GM12878 (cell line): ENCODE results near the gene SYT1. TPM values are rescaled to one million over a fixed set of nuclear protein-coding genes. Genes with fewer than 3 reads are reported as not detected.

Experiments used
- ATAC-seq: fragments of 200-7000 bp; cut with Tn5 transposase; 3 replicates; pipeline ENCODE4 v1.9.1; 2020; ENCODE audit warnings: mild to moderate bottlenecking, moderate library complexity
- BruUV-seq: library from RNA; stranded (reverse); fragments of 400-500 nt; replicated peaks from 2 replicates; lab custom pipeline; 2021; lab: Mats Ljungman, UMichigan
- CTCF ChIA-PET: fragments of 300-600 bp; sonication (Branson Sonifier 250); formaldehyde crosslinking; extraction: SDS; loops from one replicate; lab custom pipeline; 2021; ENCODE audit warnings: inconsistent platforms; lab: Yijun Ruan, JAX
- POLR2A ChIA-PET: fragments of 350-600 bp; formaldehyde crosslinking; extraction: SDS; loops from one replicate; lab custom pipeline; 2021; ENCODE audit warnings: inconsistent platforms; lab: Charles Lee
- RAD21 ChIA-PET: fragments of 300-600 bp; sonication (Branson Sonifier 250); formaldehyde crosslinking; loops from one replicate; lab custom pipeline; 2023; ENCODE audit warnings: antibody characterized with exemption; ENCODE audit not compliant: unreplicated experiment; lab: Charles Lee
- SMC1A ChIA-PET: fragments of 300-600 bp; sonication (Branson Sonifier 250); formaldehyde crosslinking; loops from one replicate; lab custom pipeline; 2023; ENCODE audit not compliant: unreplicated experiment, uncharacterized antibody; lab: Charles Lee
- DNase-seq: peaks from one replicate; pipeline ENCODE4 v3.0.0-alpha.2; 2011; ENCODE audit warnings: low read depth, low spot score
- FAIRE-seq: peaks from 3 replicates; lab custom pipeline; 2011; peaks lifted over from hg19 to GRCh38; lab: Jason Lieb, UNC
- H2AFZ ChIP-seq: 2 replicates; pipeline ENCODE4 v1.6.0; 2011; ENCODE audit warnings: low read depth, low read length, control low read depth; ENCODE audit not compliant: control insufficient read depth
- H3K27ac ChIP-seq: 2 replicates; pipeline ENCODE4 v1.5.1; 2011; ENCODE audit warnings: control low read depth; ENCODE audit not compliant: control insufficient read depth, insufficient read depth
- H3K27me3 ChIP-seq, 2 experiments: replicated peaks in 1 of 2; 2 replicates each; pipeline versions ENCODE4 v1.6.0 to v1.6.1; 2011; ENCODE audit warnings: low read length in 1 of 2; ENCODE audit not compliant: control insufficient read depth in 2 of 2, insufficient read depth in 2 of 2
- H3K36me3 ChIP-seq, 2 experiments: 2 replicates each; pipeline ENCODE4 v1.5.1; 2011; ENCODE audit warnings: low read length in 1 of 2; ENCODE audit not compliant: control insufficient read depth in 2 of 2, insufficient read depth in 2 of 2
- H3K4me1 ChIP-seq: 2 replicates; pipeline ENCODE4 v1.6.1; 2011; ENCODE audit warnings: mild to moderate bottlenecking, low read length, moderate library complexity, mixed read lengths; ENCODE audit not compliant: control insufficient read depth, insufficient read depth
- H3K4me2 ChIP-seq: 2 replicates; pipeline ENCODE4 v1.6.0; 2011; ENCODE audit warnings: control low read depth; ENCODE audit not compliant: control insufficient read depth, insufficient read depth
- H3K4me3 ChIP-seq: fragments of 200-600 bp; sonication (generic); 2 replicates; pipeline ENCODE4 v1.5.1; 2016
- H3K79me2 ChIP-seq: 2 replicates; pipeline ENCODE4 v1.6.0; 2011; ENCODE audit warnings: low read length; ENCODE audit not compliant: control insufficient read depth, insufficient read depth
- H3K9ac ChIP-seq: 2 replicates; pipeline ENCODE4 v1.8.0; 2011; ENCODE audit warnings: low read length, control low read depth, mixed read lengths; ENCODE audit not compliant: control insufficient read depth, insufficient read depth
- H3K9me3 ChIP-seq: replicated peaks from 3 replicates; pipeline ENCODE4 v1.5.1; 2011; ENCODE audit warnings: mild to moderate bottlenecking, low read length; ENCODE audit not compliant: control insufficient read depth, insufficient read depth
- H4K20me1 ChIP-seq: 2 replicates; pipeline ENCODE4 v1.6.0; 2011; ENCODE audit not compliant: control insufficient read depth, insufficient read depth
- BCL3 ChIP-seq: IDR thresholded peaks from 2 replicates; pipeline ENCODE4 v1.6.1; 2011; ENCODE audit warnings: borderline replicate concordance, low read depth, mild to moderate bottlenecking, moderate library complexity, low read length; ENCODE audit not compliant: insufficient read depth, poor library complexity, severe bottlenecking
- BCLAF1 ChIP-seq: fragments of 450-650 bp; IDR thresholded peaks from 2 replicates; pipeline ENCODE4 v1.6.1; 2017; ENCODE audit warnings: antibody characterized with exemption, mild to moderate bottlenecking, moderate library complexity
- CBX3 ChIP-seq: fragments of 200-600 bp; sonication (generic); IDR thresholded peaks from 2 replicates; pipeline ENCODE4 v1.6.1; 2016; ENCODE audit warnings: low read depth, borderline replicate concordance
- CEBPZ ChIP-seq: fragments of 150-350 bp; IDR thresholded peaks from 2 replicates; pipeline ENCODE4 v1.6.1; 2016; ENCODE audit warnings: low read depth, low read length
- CHD2 ChIP-seq: IDR thresholded peaks from 2 replicates; pipeline ENCODE4 v1.6.1; 2011; ENCODE audit warnings: low read depth, low read length, improper control_type of control experiment, borderline replicate concordance
- CREM ChIP-seq: IDR thresholded peaks from 2 replicates; pipeline ENCODE4 v1.6.1; 2014; ENCODE audit warnings: antibody characterized with exemption, low read depth
- EP300 ChIP-seq, 2 experiments: fragments of 150-350 bp in 1 of 2; IDR thresholded peaks; 2 replicates each; pipeline ENCODE4 v1.6.1; 2011 to 2012; ENCODE audit warnings: low read depth in 2 of 2, low read length in 2 of 2, borderline replicate concordance in 1 of 2, improper control_type of control experiment in 1 of 2, inconsistent platforms in 1 of 2; ENCODE audit not compliant: control insufficient read depth in 1 of 2
- NR2C1 ChIP-seq: fragments of 450-650 bp; IDR thresholded peaks from 2 replicates; pipeline ENCODE4 v1.6.1; 2017; ENCODE audit warnings: antibody characterized with exemption, mild to moderate bottlenecking, moderate library complexity
- POLR2AphosphoS5 ChIP-seq: IDR thresholded peaks from 2 replicates; pipeline ENCODE4 v1.6.1; 2011; ENCODE audit warnings: mild to moderate bottlenecking, low read length, inconsistent platforms
- TAF1 ChIP-seq: IDR thresholded peaks from 2 replicates; pipeline ENCODE4 v1.6.1; 2011; ENCODE audit warnings: mild to moderate bottlenecking, low read depth, low read length, borderline replicate concordance
- TCF12 ChIP-seq: IDR thresholded peaks from 2 replicates; pipeline ENCODE4 v1.6.1; 2011; ENCODE audit warnings: low read depth, mild to moderate bottlenecking, low read length
- in situ Hi-C: fragments of 300-500 bp; cut with MboI; formaldehyde crosslinking; loops from 9 replicates; pipeline ENCODE4 v1.14.3; 2018; ENCODE audit warnings: mixed read lengths
- intact Hi-C: fragments of 100-400 bp; cut with micrococcal nuclease; formaldehyde crosslinking; loops from one replicate; pipeline ENCODE4 v1.14.2; 2022; ENCODE audit not compliant: unreplicated experiment
- polyA plus RNA-seq, 11 experiments: library from polyadenylated mRNA; depleted of rRNA in 4 of 11; unstranded in 6 of 11; stranded (reverse) in 5 of 11; fragments of >200 nt; fragmentation: Nextera tagmentation in 4 of 11; fragmentation: Illumina TruSeq in 1 of 11; extraction: Ambion mirVana in 4 of 11; extraction: Trizol in 1 of 11; gene quantifications; 1 replicate in 1 of 11; 2 replicates in 10 of 11; pipeline versions ENCODE4 v1.2.1 to v1.2.3, GENCODE V29; 2011 to 2016; ENCODE audit warnings: inconsistent platforms in 2 of 11, missing spikeins in 2 of 11, low read depth in 1 of 11
- total RNA-seq, 4 experiments: library from RNA; depleted of rRNA in 3 of 4; stranded (reverse); fragments of >200 nt in 3 of 4; fragmentation: Illumina TruSeq in 1 of 4; extraction: Trizol in 1 of 4; gene quantifications; 2 replicates each; pipeline versions ENCODE4 v1.2.1 to v1.2.3, GENCODE V29; 2013 to 2021
- TF ChIP-seq, protein P1 (sequence below): fragments of 450-650 bp; IDR thresholded peaks from 2 replicates; pipeline ENCODE4 v1.6.1; 2017; ENCODE audit warnings: mild to moderate bottlenecking, moderate library complexity

Gene SYT1
- total and polyA plus RNA-seq, 10 of the 15 experiments (the other 5 are each of a cell fraction or from before 2014, with no cell fraction given): 0.10 to 0.28 TPM; not detected in 8

DNA sequence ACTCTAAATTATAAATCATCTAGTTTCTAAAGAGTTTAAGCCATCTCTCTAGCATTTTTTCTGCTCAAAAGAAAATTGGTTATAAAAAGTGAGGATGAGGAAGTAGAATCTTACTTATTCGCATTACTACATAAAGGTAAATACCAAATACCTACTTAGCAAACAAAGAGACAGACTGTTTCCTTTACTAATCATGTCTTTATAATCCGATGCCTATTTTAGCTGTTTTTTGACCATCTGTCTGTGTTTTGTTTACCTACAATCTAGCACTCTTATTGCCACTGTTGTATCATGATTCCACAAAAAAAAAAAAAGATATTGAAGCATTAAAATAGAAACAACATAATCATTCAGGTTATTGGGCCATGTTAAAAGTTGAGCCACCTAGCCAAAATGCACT lies 430.0 kb downstream of the SYT1 start (continued):
- no peak for TF ChIP-seq BCL3
- TF ChIP-seq CHD2: no peak
- TF ChIP-seq TCF12: no peak
- no peak for TF ChIP-seq CBX3
- no peak for TF ChIP-seq TAF1
- no peak for TF ChIP-seq CEBPZ
- TF ChIP-seq EP300 (IDR thresholded peaks at IDR 0.05; ENCODE audit: borderline replicate concordance in 1 of 2, control insufficient read depth in 1 of 2, low read depth in 2 of 2, low read length in 2 of 2): no peak
- TF ChIP-seq CREM: no peak
- no peak for TF ChIP-seq POLR2AphosphoS5

- CTCF ChIA-PET: no interaction called here
- H4K20me1 ChIP-seq: no peaks in the 10 kb centered on the region
- TF ChIP-seq BCLAF1 (no peak), NR2C1 (no peak)
- TF ChIP-seq, protein P1, sequence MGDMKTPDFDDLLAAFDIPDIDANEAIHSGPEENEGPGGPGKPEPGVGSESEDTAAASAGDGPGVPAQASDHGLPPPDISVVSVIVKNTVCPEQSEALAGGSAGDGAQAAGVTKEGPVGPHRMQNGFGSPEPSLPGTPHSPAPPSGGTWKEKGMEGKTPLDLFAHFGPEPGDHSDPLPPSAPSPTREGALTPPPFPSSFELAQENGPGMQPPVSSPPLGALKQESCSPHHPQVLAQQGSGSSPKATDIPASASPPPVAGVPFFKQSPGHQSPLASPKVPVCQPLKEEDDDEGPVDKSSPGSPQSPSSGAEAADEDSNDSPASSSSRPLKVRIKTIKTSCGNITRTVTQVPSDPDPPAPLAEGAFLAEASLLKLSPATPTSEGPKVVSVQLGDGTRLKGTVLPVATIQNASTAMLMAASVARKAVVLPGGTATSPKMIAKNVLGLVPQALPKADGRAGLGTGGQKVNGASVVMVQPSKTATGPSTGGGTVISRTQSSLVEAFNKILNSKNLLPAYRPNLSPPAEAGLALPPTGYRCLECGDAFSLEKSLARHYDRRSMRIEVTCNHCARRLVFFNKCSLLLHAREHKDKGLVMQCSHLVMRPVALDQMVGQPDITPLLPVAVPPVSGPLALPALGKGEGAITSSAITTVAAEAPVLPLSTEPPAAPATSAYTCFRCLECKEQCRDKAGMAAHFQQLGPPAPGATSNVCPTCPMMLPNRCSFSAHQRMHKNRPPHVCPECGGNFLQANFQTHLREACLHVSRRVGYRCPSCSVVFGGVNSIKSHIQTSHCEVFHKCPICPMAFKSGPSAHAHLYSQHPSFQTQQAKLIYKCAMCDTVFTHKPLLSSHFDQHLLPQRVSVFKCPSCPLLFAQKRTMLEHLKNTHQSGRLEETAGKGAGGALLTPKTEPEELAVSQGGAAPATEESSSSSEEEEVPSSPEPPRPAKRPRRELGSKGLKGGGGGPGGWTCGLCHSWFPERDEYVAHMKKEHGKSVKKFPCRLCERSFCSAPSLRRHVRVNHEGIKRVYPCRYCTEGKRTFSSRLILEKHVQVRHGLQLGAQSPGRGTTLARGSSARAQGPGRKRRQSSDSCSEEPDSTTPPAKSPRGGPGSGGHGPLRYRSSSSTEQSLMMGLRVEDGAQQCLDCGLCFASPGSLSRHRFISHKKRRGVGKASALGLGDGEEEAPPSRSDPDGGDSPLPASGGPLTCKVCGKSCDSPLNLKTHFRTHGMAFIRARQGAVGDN: no peak
These were observed 431.0 kb downstream of the SYT1 start for GRCh38 chr12:79295572-79295971.

More at GRCh38 chr12:79295572-79295971, 431.0 kb downstream of the SYT1 start:
- ChIA-PET RAD21 (no interaction called here), POLR2A (no interaction called here), SMC1A (no interaction called here)
- DNase-seq (no peak), FAIRE-seq (no peak), ATAC-seq (no peak)
- H3K9me3 ChIP-seq: no peaks in the 10 kb centered on the region
- BruUV-seq: no TSS peak
- no peak overlapping the region for H3K4me2 ChIP-seq
- in situ Hi-C loops (no loop called here), intact Hi-C loops (no loop called here)
- H2AFZ ChIP-seq: no peak overlapping the region
- no peak overlapping the region for H3K4me3 ChIP-seq
- H3K9ac ChIP-seq: no peak overlapping the region
- H3K36me3 ChIP-seq: no peaks in the 10 kb centered on the region
- no peaks in the 10 kb centered on the region for H3K27me3 ChIP-seq
- H3K4me1 ChIP-seq: no peaks in the 10 kb centered on the region
- no peaks in the 10 kb centered on the region for H3K79me2 ChIP-seq
- H3K27ac ChIP-seq: no peak overlapping the region
